Neural cell (in vitro differentiated cells): ENCODE results near the gene TOR4A.

Experiments
- EZH2 ChIP-seq: fragments of 200-600, 300-800 bp; shearing (Covaris generic), sonication (generic); IDR thresholded peaks from 2 replicates; pipeline ENCODE4 v1.6.1; 2014; ENCODE audit warnings: antibody characterized with exemption, low read length, borderline replicate concordance, mild to moderate bottlenecking; ENCODE audit not compliant: insufficient read depth, poor library complexity, severe bottlenecking
- TAF1 ChIP-seq: IDR thresholded peaks from 2 replicates; pipeline ENCODE4 v1.6.1; 2012; ENCODE audit warnings: low read depth
- TF ChIP-seq, protein P1 (sequence below): IDR thresholded peaks from 2 replicates; pipeline ENCODE4 v1.6.1; 2012; ENCODE audit warnings: borderline replicate concordance
- TF ChIP-seq, protein P2 (sequence below): fragments of 450-650 bp; IDR thresholded peaks from 2 replicates; pipeline ENCODE4 v1.5.1; 2014; ENCODE audit warnings: antibody characterized with exemption, mild to moderate bottlenecking, moderate library complexity; ENCODE audit not compliant: poor library complexity, severe bottlenecking

DNA sequence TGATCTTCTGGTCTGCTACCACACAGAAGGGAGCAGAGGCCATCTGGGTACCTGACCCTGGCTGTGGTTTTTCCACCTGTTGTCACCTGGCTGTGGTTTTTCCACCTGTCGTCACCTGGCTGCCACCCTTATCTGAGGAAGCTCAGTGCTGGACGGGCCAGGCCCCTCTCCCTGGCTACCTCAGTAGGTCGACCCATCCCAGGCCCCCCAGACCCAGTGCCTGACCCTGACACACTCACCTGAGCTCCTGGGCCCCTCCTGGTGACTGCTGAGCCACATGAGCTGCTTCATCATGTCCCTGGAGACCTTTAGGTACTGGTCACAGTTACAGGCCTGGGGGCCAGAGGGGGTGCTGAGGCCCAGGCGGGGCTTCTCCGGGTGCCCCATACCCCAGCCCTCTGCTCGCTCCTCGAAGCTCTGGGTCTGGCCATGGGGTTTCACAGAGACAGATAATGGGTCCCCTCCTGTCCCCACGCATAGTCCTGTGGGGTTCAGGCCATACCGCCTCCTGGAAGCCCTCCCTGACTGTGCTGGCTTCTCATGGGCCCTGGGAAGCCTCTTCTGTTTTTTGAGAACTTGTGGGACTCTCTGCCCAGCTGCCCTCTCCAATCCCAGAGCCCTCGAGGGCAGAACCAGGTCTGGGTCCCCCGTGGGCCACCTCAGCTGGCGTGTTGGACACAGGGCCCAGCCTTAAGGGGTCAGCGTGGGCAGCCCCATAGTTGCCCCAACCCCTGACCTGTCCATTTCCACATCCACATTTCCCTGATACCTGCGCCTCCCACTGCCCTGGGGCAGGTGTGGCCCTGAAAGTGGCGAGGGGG is 32.1 kb downstream of the TOR4A start:
- TF ChIP-seq EZH2 = no peak
- TF ChIP-seq, protein P1, sequence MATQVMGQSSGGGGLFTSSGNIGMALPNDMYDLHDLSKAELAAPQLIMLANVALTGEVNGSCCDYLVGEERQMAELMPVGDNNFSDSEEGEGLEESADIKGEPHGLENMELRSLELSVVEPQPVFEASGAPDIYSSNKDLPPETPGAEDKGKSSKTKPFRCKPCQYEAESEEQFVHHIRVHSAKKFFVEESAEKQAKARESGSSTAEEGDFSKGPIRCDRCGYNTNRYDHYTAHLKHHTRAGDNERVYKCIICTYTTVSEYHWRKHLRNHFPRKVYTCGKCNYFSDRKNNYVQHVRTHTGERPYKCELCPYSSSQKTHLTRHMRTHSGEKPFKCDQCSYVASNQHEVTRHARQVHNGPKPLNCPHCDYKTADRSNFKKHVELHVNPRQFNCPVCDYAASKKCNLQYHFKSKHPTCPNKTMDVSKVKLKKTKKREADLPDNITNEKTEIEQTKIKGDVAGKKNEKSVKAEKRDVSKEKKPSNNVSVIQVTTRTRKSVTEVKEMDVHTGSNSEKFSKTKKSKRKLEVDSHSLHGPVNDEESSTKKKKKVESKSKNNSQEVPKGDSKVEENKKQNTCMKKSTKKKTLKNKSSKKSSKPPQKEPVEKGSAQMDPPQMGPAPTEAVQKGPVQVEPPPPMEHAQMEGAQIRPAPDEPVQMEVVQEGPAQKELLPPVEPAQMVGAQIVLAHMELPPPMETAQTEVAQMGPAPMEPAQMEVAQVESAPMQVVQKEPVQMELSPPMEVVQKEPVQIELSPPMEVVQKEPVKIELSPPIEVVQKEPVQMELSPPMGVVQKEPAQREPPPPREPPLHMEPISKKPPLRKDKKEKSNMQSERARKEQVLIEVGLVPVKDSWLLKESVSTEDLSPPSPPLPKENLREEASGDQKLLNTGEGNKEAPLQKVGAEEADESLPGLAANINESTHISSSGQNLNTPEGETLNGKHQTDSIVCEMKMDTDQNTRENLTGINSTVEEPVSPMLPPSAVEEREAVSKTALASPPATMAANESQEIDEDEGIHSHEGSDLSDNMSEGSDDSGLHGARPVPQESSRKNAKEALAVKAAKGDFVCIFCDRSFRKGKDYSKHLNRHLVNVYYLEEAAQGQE = no peak
- TF ChIP-seq TAF1 = no peak
- TF ChIP-seq, protein P2, sequence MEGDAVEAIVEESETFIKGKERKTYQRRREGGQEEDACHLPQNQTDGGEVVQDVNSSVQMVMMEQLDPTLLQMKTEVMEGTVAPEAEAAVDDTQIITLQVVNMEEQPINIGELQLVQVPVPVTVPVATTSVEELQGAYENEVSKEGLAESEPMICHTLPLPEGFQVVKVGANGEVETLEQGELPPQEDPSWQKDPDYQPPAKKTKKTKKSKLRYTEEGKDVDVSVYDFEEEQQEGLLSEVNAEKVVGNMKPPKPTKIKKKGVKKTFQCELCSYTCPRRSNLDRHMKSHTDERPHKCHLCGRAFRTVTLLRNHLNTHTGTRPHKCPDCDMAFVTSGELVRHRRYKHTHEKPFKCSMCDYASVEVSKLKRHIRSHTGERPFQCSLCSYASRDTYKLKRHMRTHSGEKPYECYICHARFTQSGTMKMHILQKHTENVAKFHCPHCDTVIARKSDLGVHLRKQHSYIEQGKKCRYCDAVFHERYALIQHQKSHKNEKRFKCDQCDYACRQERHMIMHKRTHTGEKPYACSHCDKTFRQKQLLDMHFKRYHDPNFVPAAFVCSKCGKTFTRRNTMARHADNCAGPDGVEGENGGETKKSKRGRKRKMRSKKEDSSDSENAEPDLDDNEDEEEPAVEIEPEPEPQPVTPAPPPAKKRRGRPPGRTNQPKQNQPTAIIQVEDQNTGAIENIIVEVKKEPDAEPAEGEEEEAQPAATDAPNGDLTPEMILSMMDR = no peak
